HepG2 (cell line): ENCODE measurements around the gene TENT5A. TPM values are rescaled to one million over a fixed set of nuclear protein-coding genes. Genes with fewer than 3 reads are reported as not detected.

ENCODE experiments used
- DMAP1 ChIP-seq: IDR thresholded peaks from 2 replicates; pipeline ENCODE4 v1.6.1; 2016
- FLYWCH1 ChIP-seq: sonication (generic); formaldehyde crosslinking; IDR thresholded peaks from 2 replicates; pipeline ENCODE4 v1.8.1; 2023; ENCODE audit warnings: mild to moderate bottlenecking, missing genetic modification reagents
- FOXO1 ChIP-seq: sonication (generic); formaldehyde crosslinking; IDR thresholded peaks from 2 replicates; pipeline ENCODE4 v1.4.0; 2020; ENCODE audit warnings: missing genetic modification reagents
- KIAA2018 ChIP-seq: sonication (generic); formaldehyde crosslinking; IDR thresholded peaks from 2 replicates; pipeline ENCODE4 v1.5.0; 2020; ENCODE audit warnings: mild to moderate bottlenecking, missing genetic modification reagents, borderline replicate concordance
- MYNN ChIP-seq: sonication (generic); formaldehyde crosslinking; IDR thresholded peaks from 2 replicates; pipeline ENCODE4 v1.4.0; 2020; ENCODE audit warnings: mild to moderate bottlenecking, low read depth, missing genetic modification reagents
- MYPOP ChIP-seq: sonication (generic); formaldehyde crosslinking; IDR thresholded peaks from 2 replicates; pipeline ENCODE4 v1.8.1; 2023; ENCODE audit warnings: mild to moderate bottlenecking, moderate library complexity, missing genetic modification reagents
- NFATC3 ChIP-seq: sonication (generic); formaldehyde crosslinking; IDR thresholded peaks from 2 replicates; pipeline ENCODE4 v1.5.1; 2020; ENCODE audit warnings: mild to moderate bottlenecking, missing genetic modification reagents
- NRL ChIP-seq: sonication (generic); formaldehyde crosslinking; IDR thresholded peaks from 2 replicates; pipeline ENCODE4 v1.5.0; 2020; ENCODE audit warnings: missing genetic modification reagents, mild to moderate bottlenecking, moderate library complexity, borderline replicate concordance
- ZFP36 ChIP-seq: fragments of 150-350 bp; IDR thresholded peaks from 2 replicates; pipeline ENCODE4 v1.6.1; 2018; ENCODE audit warnings: borderline replicate concordance, low read length, low read depth; ENCODE audit not compliant: partially characterized antibody
- ZNF350 ChIP-seq: sonication (generic); formaldehyde crosslinking; IDR thresholded peaks from 2 replicates; pipeline ENCODE4 v1.4.0; 2020; ENCODE audit warnings: mild to moderate bottlenecking, low read depth, missing genetic modification reagents, borderline replicate concordance
- ZNF446 ChIP-seq: sonication (generic); formaldehyde crosslinking; IDR thresholded peaks from 2 replicates; pipeline ENCODE4 v1.5.0; 2020; ENCODE audit warnings: mild to moderate bottlenecking, missing genetic modification reagents
- ZNF549 ChIP-seq: sonication (generic); formaldehyde crosslinking; IDR thresholded peaks from 2 replicates; pipeline ENCODE4 v1.5.0; 2020; ENCODE audit warnings: missing genetic modification reagents
- ZNF770 ChIP-seq: sonication (generic); formaldehyde crosslinking; IDR thresholded peaks from 2 replicates; pipeline ENCODE4 v1.5.0; 2020; ENCODE audit warnings: mild to moderate bottlenecking, missing genetic modification reagents
- polyA plus RNA-seq, 8 experiments: library from polyadenylated mRNA; depleted of rRNA in 3 of 8; stranded (reverse) in 7 of 8; unstranded in 1 of 8; fragments of >200 nt; fragmentation: Illumina TruSeq in 4 of 8; extraction: Trizol in 4 of 8; gene quantifications; 2 replicates each; pipeline versions ENCODE4 v1.2.1 to v1.2.3, GENCODE V29; 2011 to 2016; ENCODE audit warnings: low read depth in 4 of 8, missing spikeins in 1 of 8, mixed read lengths in 1 of 8; ENCODE audit not compliant: insufficient read depth in 1 of 8
- total RNA-seq, 5 experiments: library from RNA; depleted of rRNA; stranded (reverse); fragments of >200 nt; fragmentation: Illumina TruSeq; extraction: Trizol; gene quantifications; 2 replicates each; pipeline ENCODE4 v1.2.3, GENCODE V29; 2016; ENCODE audit warnings: low read depth in 1 of 5
- TF ChIP-seq, protein P1 (sequence below): sonication (generic); formaldehyde crosslinking; IDR thresholded peaks from 2 replicates; pipeline ENCODE4 v1.8.0; 2022; ENCODE audit warnings: mild to moderate bottlenecking, missing genetic modification reagents, moderate library complexity
- TF ChIP-seq, protein P2 (sequence below): sonication (generic); formaldehyde crosslinking; IDR thresholded peaks from 2 replicates; pipeline ENCODE4 v1.4.0; 2020; ENCODE audit warnings: mild to moderate bottlenecking, low read depth, missing genetic modification reagents

The TENT5A gene
- total and polyA plus RNA-seq, 2 of the 13 experiments (the other 11 are each of a cell fraction or from before 2014, with no cell fraction given): 8.0 to 13.8 TPM

DNA sequence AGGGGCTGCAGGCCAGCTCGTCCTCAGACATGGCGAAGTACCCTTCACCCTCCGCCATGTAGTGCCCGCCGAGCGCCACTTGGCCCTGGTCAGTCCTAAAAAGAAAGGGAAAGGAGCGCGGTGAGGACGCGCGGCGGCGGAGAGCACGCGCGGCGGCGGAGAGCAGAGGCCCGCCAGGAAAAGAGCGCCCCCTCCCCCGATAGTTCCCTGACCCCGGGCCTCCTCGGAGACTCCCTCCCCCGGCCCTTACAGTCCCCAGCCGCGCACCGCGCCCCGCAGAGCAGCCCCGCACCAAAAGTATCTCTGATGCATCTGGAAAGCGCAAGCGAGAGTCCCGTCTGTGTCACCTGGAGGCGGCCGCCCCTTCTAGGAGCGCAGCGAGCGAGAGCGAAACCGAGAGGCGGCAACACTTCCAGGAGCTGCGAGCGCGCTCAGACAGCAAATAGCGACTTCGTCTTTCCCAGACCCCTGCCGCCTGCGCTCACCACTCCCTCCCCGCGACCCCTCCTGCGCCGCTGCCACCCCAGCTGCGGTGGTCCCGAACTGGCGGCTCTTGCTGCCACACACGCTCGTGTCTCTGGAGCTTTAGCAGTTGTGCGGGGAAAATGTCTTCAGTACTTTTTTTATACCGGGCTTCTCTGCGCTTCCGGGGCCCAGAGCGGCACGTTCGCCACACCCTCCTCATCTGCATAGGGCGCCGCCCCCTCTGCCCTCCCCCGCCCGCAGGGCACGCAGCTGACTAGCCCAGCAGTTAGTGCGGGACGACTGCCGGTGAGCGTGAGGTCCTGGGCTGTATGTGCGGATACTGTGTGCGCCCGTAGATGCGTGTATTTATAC lies at the start of gene TENT5A (continued):
- TF ChIP-seq ZNF770 (CRISPR knock-in tag): no peak
- no peak for TF ChIP-seq ZFP36
- no peak for TF ChIP-seq NRL (CRISPR knock-in tag)
- TF ChIP-seq FOXO1 (CRISPR knock-in tag): no peak; the same call in 1 of the 2 replicates
- TF ChIP-seq ZNF350 (CRISPR knock-in tag): 0 out of 2 replicates have a peak, but pooled peaks have one; percentile 32
- TF ChIP-seq, protein P1, sequence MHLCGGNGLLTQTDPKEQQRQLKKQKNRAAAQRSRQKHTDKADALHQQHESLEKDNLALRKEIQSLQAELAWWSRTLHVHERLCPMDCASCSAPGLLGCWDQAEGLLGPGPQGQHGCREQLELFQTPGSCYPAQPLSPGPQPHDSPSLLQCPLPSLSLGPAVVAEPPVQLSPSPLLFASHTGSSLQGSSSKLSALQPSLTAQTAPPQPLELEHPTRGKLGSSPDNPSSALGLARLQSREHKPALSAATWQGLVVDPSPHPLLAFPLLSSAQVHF (CRISPR knock-in tag): no peak
- no peak for TF ChIP-seq ZNF549 (CRISPR knock-in tag)
- no peak; the same call in 1 of the 2 replicates for TF ChIP-seq MYPOP (CRISPR knock-in tag)
- no peak for TF ChIP-seq KIAA2018 (CRISPR knock-in tag)
- TF ChIP-seq, protein P2, sequence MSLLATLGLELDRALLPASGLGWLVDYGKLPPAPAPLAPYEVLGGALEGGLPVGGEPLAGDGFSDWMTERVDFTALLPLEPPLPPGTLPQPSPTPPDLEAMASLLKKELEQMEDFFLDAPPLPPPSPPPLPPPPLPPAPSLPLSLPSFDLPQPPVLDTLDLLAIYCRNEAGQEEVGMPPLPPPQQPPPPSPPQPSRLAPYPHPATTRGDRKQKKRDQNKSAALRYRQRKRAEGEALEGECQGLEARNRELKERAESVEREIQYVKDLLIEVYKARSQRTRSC (CRISPR knock-in tag): no peak
- TF ChIP-seq FLYWCH1 (CRISPR knock-in tag): no peak
- peak; percentile 23 for TF ChIP-seq DMAP1
- TF ChIP-seq ZNF446 (CRISPR knock-in tag): 0 out of 2 replicates have a peak, but pooled peaks have one; percentile 10
- TF ChIP-seq MYNN (CRISPR knock-in tag): no peak; the same call in 1 of the 2 replicates
- 0 out of 2 replicates have a peak, but pooled peaks have one; percentile 46 for TF ChIP-seq NFATC3 (CRISPR knock-in tag)
